ENCODE results near the gene SRSF4.

GRCh38 chr1:29134695-29135028 is 47.0 kb downstream of the SRSF4 start:
- TF ChIP-seq EZH2 (IDR thresholded peaks at IDR 0.05; ENCODE audit: insufficient read depth, poor library complexity, severe bottlenecking) = no peak
- TF ChIP-seq EZH2phosphoT487 (IDR thresholded peaks at IDR 0.05; ENCODE audit: insufficient read depth, low read depth) = no peak

Measured in GM23248 (cell line).